H1 (cell line): ENCODE results near the gene TIE1. TPM values are rescaled to one million over a fixed set of nuclear protein-coding genes. Genes with fewer than 3 reads are reported as not detected.

Experiments
- NANOG ChIP-seq: IDR thresholded peaks from 2 replicates; pipeline ENCODE4 v1.6.1; 2011; ENCODE audit warnings: low read length, low read depth, mild to moderate bottlenecking, inconsistent platforms; ENCODE audit not compliant: insufficient read depth, poor library complexity, severe bottlenecking
- NRF1 ChIP-seq: IDR thresholded peaks from 2 replicates; pipeline ENCODE4 v1.6.1; 2011; ENCODE audit warnings: mild to moderate bottlenecking, low read depth, low read length, improper control_type of control experiment
- polyA plus RNA-seq, 7 experiments: library from polyadenylated mRNA; depleted of rRNA in 3 of 7; stranded (reverse) in 5 of 7; unstranded in 2 of 7; fragments of >200 nt in 5 of 7; fragments of 200-250 nt in 2 of 7; gene quantifications; 1 replicate in 5 of 7; 2 replicates in 1 of 7; 4 replicates in 1 of 7; pipeline versions ENCODE4 v1.2.1 to v1.2.3, GENCODE V29; 2011 to 2013; ENCODE audit warnings: missing spikeins in 2 of 7, mixed read lengths in 2 of 7
- total RNA-seq: library from RNA; stranded (reverse); fragmentation: NEBNext Ultra II Directional; extraction: Animal tissue kit (Norgen Biotek cat#: 25700); gene quantifications from 2 replicates; pipeline ENCODE4 v1.2.1, GENCODE V29; 2021
- TF ChIP-seq, protein P1 (sequence below): fragments of 300-600 bp; sonication (generic); IDR thresholded peaks from 2 replicates; pipeline ENCODE4 v1.7.1; 2012; ENCODE audit warnings: low read length, moderate library complexity, mild to moderate bottlenecking, inconsistent platforms; ENCODE audit not compliant: insufficient replicate concordance

Gene TIE1
- total and polyA plus RNA-seq, 2 of the 8 experiments (the other 6 are each of a cell fraction or from before 2014, with no cell fraction given): 0.74 to 2.2 TPM

DNA sequence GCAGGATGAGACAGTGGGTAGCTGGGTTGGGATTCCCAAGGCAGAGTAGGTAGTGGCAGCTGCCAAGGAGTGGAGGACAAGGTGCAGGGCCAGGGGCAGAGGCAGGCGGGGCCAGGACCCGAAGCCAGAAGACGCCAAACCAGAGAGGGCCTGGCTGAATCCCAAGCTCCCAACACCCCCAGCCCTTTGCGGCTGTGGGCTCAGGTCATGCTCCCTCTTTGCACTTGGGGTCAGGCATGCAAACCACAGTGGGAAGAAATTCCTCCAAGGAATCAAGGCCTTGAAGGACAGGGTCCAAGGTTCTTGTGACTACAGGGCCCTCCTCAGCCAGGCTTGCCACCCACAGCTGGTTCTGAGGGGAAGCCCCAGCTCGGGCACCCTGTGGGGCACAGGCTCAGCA, 21.6 kb upstream of the TIE1 start (continued):
- TF ChIP-seq, protein P1, sequence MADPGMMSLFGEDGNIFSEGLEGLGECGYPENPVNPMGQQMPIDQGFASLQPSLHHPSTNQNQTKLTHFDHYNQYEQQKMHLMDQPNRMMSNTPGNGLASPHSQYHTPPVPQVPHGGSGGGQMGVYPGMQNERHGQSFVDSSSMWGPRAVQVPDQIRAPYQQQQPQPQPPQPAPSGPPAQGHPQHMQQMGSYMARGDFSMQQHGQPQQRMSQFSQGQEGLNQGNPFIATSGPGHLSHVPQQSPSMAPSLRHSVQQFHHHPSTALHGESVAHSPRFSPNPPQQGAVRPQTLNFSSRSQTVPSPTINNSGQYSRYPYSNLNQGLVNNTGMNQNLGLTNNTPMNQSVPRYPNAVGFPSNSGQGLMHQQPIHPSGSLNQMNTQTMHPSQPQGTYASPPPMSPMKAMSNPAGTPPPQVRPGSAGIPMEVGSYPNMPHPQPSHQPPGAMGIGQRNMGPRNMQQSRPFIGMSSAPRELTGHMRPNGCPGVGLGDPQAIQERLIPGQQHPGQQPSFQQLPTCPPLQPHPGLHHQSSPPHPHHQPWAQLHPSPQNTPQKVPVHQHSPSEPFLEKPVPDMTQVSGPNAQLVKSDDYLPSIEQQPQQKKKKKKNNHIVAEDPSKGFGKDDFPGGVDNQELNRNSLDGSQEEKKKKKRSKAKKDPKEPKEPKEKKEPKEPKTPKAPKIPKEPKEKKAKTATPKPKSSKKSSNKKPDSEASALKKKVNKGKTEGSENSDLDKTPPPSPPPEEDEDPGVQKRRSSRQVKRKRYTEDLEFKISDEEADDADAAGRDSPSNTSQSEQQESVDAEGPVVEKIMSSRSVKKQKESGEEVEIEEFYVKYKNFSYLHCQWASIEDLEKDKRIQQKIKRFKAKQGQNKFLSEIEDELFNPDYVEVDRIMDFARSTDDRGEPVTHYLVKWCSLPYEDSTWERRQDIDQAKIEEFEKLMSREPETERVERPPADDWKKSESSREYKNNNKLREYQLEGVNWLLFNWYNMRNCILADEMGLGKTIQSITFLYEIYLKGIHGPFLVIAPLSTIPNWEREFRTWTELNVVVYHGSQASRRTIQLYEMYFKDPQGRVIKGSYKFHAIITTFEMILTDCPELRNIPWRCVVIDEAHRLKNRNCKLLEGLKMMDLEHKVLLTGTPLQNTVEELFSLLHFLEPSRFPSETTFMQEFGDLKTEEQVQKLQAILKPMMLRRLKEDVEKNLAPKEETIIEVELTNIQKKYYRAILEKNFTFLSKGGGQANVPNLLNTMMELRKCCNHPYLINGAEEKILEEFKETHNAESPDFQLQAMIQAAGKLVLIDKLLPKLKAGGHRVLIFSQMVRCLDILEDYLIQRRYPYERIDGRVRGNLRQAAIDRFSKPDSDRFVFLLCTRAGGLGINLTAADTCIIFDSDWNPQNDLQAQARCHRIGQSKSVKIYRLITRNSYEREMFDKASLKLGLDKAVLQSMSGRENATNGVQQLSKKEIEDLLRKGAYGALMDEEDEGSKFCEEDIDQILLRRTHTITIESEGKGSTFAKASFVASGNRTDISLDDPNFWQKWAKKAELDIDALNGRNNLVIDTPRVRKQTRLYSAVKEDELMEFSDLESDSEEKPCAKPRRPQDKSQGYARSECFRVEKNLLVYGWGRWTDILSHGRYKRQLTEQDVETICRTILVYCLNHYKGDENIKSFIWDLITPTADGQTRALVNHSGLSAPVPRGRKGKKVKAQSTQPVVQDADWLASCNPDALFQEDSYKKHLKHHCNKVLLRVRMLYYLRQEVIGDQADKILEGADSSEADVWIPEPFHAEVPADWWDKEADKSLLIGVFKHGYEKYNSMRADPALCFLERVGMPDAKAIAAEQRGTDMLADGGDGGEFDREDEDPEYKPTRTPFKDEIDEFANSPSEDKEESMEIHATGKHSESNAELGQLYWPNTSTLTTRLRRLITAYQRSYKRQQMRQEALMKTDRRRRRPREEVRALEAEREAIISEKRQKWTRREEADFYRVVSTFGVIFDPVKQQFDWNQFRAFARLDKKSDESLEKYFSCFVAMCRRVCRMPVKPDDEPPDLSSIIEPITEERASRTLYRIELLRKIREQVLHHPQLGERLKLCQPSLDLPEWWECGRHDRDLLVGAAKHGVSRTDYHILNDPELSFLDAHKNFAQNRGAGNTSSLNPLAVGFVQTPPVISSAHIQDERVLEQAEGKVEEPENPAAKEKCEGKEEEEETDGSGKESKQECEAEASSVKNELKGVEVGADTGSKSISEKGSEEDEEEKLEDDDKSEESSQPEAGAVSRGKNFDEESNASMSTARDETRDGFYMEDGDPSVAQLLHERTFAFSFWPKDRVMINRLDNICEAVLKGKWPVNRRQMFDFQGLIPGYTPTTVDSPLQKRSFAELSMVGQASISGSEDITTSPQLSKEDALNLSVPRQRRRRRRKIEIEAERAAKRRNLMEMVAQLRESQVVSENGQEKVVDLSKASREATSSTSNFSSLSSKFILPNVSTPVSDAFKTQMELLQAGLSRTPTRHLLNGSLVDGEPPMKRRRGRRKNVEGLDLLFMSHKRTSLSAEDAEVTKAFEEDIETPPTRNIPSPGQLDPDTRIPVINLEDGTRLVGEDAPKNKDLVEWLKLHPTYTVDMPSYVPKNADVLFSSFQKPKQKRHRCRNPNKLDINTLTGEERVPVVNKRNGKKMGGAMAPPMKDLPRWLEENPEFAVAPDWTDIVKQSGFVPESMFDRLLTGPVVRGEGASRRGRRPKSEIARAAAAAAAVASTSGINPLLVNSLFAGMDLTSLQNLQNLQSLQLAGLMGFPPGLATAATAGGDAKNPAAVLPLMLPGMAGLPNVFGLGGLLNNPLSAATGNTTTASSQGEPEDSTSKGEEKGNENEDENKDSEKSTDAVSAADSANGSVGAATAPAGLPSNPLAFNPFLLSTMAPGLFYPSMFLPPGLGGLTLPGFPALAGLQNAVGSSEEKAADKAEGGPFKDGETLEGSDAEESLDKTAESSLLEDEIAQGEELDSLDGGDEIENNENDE: no peak
- TF ChIP-seq NANOG (no peak), NRF1 (no peak)
